Heart left ventricle (tissue), 16 donors: ENCODE measurements around the gene GFI1B. TPM values are rescaled to one million over a fixed set of nuclear protein-coding genes. Genes with fewer than 3 reads are reported as not detected.

Source experiments
- ATAC-seq, 4 donors: fragments of 200-7000 bp; cut with Tn5 transposase; one replicate each; pipeline ENCODE4 v1.9.1; 2020 to 2022; ENCODE audit warnings: moderate library complexity in 4 of 4, mild to moderate bottlenecking in 3 of 4, moderate number of reproducible peaks in 1 of 4
- DNase-seq, 5 donors: peaks; one replicate each; pipeline ENCODE4 v3.0.0-alpha.2; 2020
- H3K27ac ChIP-seq, 12 donors: fragments of 200-600 bp; sonication (generic) in 4 of 12; one replicate each; pipeline versions ENCODE4 v1.5.0 to v1.8.0; 2016 to 2022; ENCODE audit warnings: mild to moderate bottlenecking in 2 of 12
- H3K27me3 ChIP-seq, 9 donors: fragments of 200-600 bp; sonication (generic) in 2 of 9; one replicate each; pipeline versions ENCODE4 v1.5.1 to v1.8.0; 2016 to 2022; ENCODE audit warnings: mild to moderate bottlenecking in 3 of 9
- H3K36me3 ChIP-seq, 9 donors: fragments of 200-600 bp; sonication (generic) in 2 of 9; one replicate each; pipeline versions ENCODE4 v1.5.0 to v1.8.0; 2018 to 2022; ENCODE audit warnings: mild to moderate bottlenecking in 2 of 9
- H3K4me1 ChIP-seq, 12 donors: fragments of 200-600 bp; sonication (generic) in 4 of 12; one replicate each; pipeline versions ENCODE4 v1.5.0 to v1.8.0; 2016 to 2022; ENCODE audit warnings: mild to moderate bottlenecking in 3 of 12
- H3K4me3 ChIP-seq, 12 donors: fragments of 200-600 bp; sonication (generic) in 4 of 12; one replicate each; pipeline versions ENCODE4 v1.5.0 to v1.8.0; 2017 to 2022; ENCODE audit warnings: mild to moderate bottlenecking in 9 of 12, moderate library complexity in 4 of 12
- H3K9me3 ChIP-seq, 12 donors: fragments of 200-600 bp; sonication (generic) in 4 of 12; one replicate each; pipeline versions ENCODE4 v1.5.0 to v1.8.0; 2016 to 2022; ENCODE audit warnings: mild to moderate bottlenecking in 1 of 12
- CTCF ChIP-seq, 12 donors: fragments of 200-600 bp; sonication (generic) in 4 of 12; IDR thresholded peaks; one replicate each; pipeline versions ENCODE4 v1.5.0 to v1.8.0; 2018 to 2022; ENCODE audit warnings: antibody characterized with exemption in 12 of 12, mild to moderate bottlenecking in 5 of 12
- POLR2A ChIP-seq, 2 donors: fragments of 450-650 bp; IDR thresholded peaks; one replicate each; pipeline ENCODE4 v1.6.1; 2017; ENCODE audit warnings: antibody characterized with exemption in 2 of 2, mild to moderate bottlenecking in 2 of 2, moderate library complexity in 2 of 2
- WGBS, 4 donors: extraction: QIAGEN DNeasy Blood & Tissue Kit in 2 of 4; methylation state at CpG; one replicate each; pipeline versions ENCODE4 v1.1.5 to v1.1.7; 2013 to 2018; 5-methylcytosine and 5-hydroxymethylcytosine counted together
- intact Hi-C, 10 donors: fragments of 100-400 bp; cut with DNase I; formaldehyde crosslinking; loops; one replicate each; pipeline versions ENCODE4 v1.11.1 to v1.14.2; 2022
- polyA plus RNA-seq, 2 donors: library from polyadenylated mRNA; stranded (reverse); fragments of 200-250 nt; gene quantifications; one replicate each; pipeline ENCODE4 v1.2.3, GENCODE V29; 2013
- total RNA-seq, 9 donors: library from RNA; depleted of rRNA in 2 of 9; stranded (reverse); fragments of >200 nt in 2 of 9; fragmentation: NEBNext Ultra II Directional in 3 of 9; extraction: Animal tissue kit (Norgen Biotek cat#: 25700) in 3 of 9; gene quantifications; one replicate each; pipeline versions ENCODE4 v1.1.0 to v1.2.4, GENCODE V29; 2016 to 2023
- donor health status: ischemic (EF 13 %, LVEDD 7.1; RV severe dilation, severe dysfunction).
- donor health status: healthy with polysubstance abuse.
- donor health status: DM: no; HTN: yes; CAD: no.
- donor health status: DM: no; HTN: no; CAD: no.
- donor health status: ischemic (EF 25% LVEDD 6.9; RV normal size, moderate dysfunction).
- donor health status: ischemic (EF 25% LVEDD 5.7; RV mildly dilated, moderate dysfunction).
- donor health status: healthy.
- donor health status: DM: yes; HTN: yes; CAD: no.
- donor health status: ischemic (EF 35%, LVEDD 5.7; RV mildly dilated, moderate dysfunction).
- donor health status: nonischemic (EF 11% LVEDD 7.7; RV severe dilation, severe dysfunction).
- donor health status: DM: yes; HTN: yes; CAD: no.
- donor health status: PGD.
- donor health status: ischemic (EF 29% LVEDD 5.4; RV normal size, mild dysfunction).
- donor health status: nonischemic (EF 23%, LVEDD 6.1; RV moderate dilation, normal function).

Gene GFI1B
- total and polyA plus RNA-seq, 11 donors: 0.06 to 0.39 (median 0.31) TPM; not detected in 6

- WGBS, 4 donors: 57 to 75% (median 60%) methylated on average over 8 to 9 of the region's 9 CpGs
- peaks cover 0 to 7% (median 0%) of the 10 kb centered on the region in 12 donors for H3K4me1 ChIP-seq
- H3K27me3 ChIP-seq: peaks cover 0 to 44% (median 4%) of the 10 kb centered on the region in 9 donors
- H3K27ac ChIP-seq: no peak overlapping the region
- H3K9me3 ChIP-seq: no peaks in the 10 kb centered on the region
- DNase-seq: no peak
- ATAC-seq: no peak
- no peaks in the 10 kb centered on the region for H3K36me3 ChIP-seq
- intact Hi-C loops: no loop called here
- no peak overlapping the region for H3K4me3 ChIP-seq
- TF ChIP-seq CTCF (IDR thresholded peaks at IDR 0.05): no peak
- TF ChIP-seq POLR2A (IDR thresholded peaks at IDR 0.05): no peak
Measured at GRCh38 chr9:133004091-133004998, 25.9 kb downstream of the GFI1B start.

GRCh38 chr9:133004999-133005760 is 26.7 kb downstream of the GFI1B start:
- no peak for DNase-seq
- WGBS, 4 donors: 83 to 90% (median 89%) methylated on average over 14 of the region's 14 CpGs
- no peak overlapping the region for H3K27ac ChIP-seq
- intact Hi-C loops: no loop called here
- no peaks in the 10 kb centered on the region for H3K4me1 ChIP-seq
- no peak overlapping the region for H3K4me3 ChIP-seq
- TF ChIP-seq CTCF (IDR thresholded peaks at IDR 0.05) (no peak), POLR2A (IDR thresholded peaks at IDR 0.05) (no peak)
- H3K9me3 ChIP-seq: peaks cover 0 to 3% (median 0%) of the 10 kb centered on the region in 12 donors
- peaks cover 0 to 36% (median 4%) of the 10 kb centered on the region in 9 donors for H3K27me3 ChIP-seq
- H3K36me3 ChIP-seq: no peaks in the 10 kb centered on the region
- no peak for ATAC-seq

GRCh38 chr9:133005957-133006356 is 27.5 kb downstream of the GFI1B start:
- peaks cover 0 to 32% (median 4%) of the 10 kb centered on the region in 9 donors for H3K27me3 ChIP-seq
- no peak overlapping the region for H3K27ac ChIP-seq
- 76 to 91% (median 84%) methylated on average over 3 of the region's 3 CpGs for WGBS, 4 donors
- TF ChIP-seq CTCF (IDR thresholded peaks at IDR 0.05) (no peak), POLR2A (IDR thresholded peaks at IDR 0.05) (no peak)
- intact Hi-C loops: no loop called here
- no peaks in the 10 kb centered on the region for H3K4me1 ChIP-seq
- no peak overlapping the region for H3K4me3 ChIP-seq
- H3K36me3 ChIP-seq: no peaks in the 10 kb centered on the region
- ATAC-seq (no peak), DNase-seq (no peak)
- H3K9me3 ChIP-seq: peaks cover 0 to 8% (median 4%) of the 10 kb centered on the region in 12 donors
